GM23338 (cell line): ENCODE results near the gene LLGL2.

Source experiments
- POLR2AphosphoS5 ChIP-seq: IDR thresholded peaks from 2 replicates; pipeline ENCODE4 v1.6.1; 2016; ENCODE audit warnings: antibody characterized with exemption, low read depth
- ZNF114 ChIP-seq: fragments of 250-450 bp; sonication (Bioruptor Pico); IDR thresholded peaks from 2 replicates; pipeline ENCODE4 v1.5.0; 2020; ENCODE audit warnings: mild to moderate bottlenecking, moderate library complexity
- TF ChIP-seq, protein P1 (sequence below), 2 experiments: fragments of 200-600 bp in 1 of 2; sonication (generic) in 1 of 2; conservative IDR thresholded peaks; 2 replicates each; pipeline versions ENCODE4 v1.5.1 to v1.6.1; 2016 to 2017; ENCODE audit warnings: antibody characterized with exemption in 2 of 2, low read depth in 2 of 2, mild to moderate bottlenecking in 2 of 2, moderate library complexity in 1 of 2
- TF ChIP-seq, protein P2 (sequence below): IDR thresholded peaks from one replicate; pipeline ENCODE4 v1.6.1; 2018; ENCODE audit warnings: antibody characterized with exemption; ENCODE audit not compliant: unreplicated experiment

DNA sequence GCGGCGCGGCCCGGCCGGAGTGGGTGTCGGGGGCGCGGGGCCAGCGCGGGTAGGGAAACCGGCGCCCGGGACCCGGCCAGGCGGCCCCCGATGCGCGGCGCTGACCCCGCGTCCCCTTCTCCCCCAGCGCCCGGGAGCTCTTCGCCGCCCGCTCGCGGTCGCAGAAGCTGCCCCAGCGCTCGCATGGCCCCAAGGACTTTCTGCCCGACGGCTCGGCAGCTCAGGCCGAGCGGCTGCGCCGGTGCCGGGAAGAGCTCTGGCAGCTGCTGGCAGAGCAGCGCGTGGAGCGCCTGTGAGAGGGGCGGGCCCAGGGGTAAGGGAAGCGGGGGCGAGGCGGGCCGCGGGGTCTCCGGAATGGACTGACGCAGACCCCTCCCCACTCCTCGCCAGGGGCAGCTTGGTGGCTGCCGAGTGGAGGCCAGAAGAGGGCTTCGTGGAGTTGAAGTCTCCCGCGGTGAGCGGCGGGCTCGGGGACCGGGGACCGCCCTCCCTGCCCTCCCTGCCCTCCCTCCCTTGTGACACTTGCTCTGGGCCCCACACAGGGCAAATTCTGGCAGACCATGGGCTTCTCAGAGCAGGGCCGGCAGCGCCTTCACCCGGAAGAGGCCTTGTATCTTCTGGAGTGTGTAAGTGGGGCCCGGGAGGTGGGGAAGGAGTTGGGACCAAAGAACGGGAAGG is 8.7 kb upstream of the LLGL2 start:
- TF ChIP-seq POLR2AphosphoS5, result no peak
- TF ChIP-seq, protein P1, sequence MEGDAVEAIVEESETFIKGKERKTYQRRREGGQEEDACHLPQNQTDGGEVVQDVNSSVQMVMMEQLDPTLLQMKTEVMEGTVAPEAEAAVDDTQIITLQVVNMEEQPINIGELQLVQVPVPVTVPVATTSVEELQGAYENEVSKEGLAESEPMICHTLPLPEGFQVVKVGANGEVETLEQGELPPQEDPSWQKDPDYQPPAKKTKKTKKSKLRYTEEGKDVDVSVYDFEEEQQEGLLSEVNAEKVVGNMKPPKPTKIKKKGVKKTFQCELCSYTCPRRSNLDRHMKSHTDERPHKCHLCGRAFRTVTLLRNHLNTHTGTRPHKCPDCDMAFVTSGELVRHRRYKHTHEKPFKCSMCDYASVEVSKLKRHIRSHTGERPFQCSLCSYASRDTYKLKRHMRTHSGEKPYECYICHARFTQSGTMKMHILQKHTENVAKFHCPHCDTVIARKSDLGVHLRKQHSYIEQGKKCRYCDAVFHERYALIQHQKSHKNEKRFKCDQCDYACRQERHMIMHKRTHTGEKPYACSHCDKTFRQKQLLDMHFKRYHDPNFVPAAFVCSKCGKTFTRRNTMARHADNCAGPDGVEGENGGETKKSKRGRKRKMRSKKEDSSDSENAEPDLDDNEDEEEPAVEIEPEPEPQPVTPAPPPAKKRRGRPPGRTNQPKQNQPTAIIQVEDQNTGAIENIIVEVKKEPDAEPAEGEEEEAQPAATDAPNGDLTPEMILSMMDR (conservative IDR thresholded peaks at IDR 0.05; ENCODE audit: low read depth in 2 of 2), result no peak
- no peak for TF ChIP-seq ZNF114 (CRISPR knock-in tag)
- TF ChIP-seq, protein P2, sequence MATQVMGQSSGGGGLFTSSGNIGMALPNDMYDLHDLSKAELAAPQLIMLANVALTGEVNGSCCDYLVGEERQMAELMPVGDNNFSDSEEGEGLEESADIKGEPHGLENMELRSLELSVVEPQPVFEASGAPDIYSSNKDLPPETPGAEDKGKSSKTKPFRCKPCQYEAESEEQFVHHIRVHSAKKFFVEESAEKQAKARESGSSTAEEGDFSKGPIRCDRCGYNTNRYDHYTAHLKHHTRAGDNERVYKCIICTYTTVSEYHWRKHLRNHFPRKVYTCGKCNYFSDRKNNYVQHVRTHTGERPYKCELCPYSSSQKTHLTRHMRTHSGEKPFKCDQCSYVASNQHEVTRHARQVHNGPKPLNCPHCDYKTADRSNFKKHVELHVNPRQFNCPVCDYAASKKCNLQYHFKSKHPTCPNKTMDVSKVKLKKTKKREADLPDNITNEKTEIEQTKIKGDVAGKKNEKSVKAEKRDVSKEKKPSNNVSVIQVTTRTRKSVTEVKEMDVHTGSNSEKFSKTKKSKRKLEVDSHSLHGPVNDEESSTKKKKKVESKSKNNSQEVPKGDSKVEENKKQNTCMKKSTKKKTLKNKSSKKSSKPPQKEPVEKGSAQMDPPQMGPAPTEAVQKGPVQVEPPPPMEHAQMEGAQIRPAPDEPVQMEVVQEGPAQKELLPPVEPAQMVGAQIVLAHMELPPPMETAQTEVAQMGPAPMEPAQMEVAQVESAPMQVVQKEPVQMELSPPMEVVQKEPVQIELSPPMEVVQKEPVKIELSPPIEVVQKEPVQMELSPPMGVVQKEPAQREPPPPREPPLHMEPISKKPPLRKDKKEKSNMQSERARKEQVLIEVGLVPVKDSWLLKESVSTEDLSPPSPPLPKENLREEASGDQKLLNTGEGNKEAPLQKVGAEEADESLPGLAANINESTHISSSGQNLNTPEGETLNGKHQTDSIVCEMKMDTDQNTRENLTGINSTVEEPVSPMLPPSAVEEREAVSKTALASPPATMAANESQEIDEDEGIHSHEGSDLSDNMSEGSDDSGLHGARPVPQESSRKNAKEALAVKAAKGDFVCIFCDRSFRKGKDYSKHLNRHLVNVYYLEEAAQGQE, result no peak
